ENCODE results near the gene ROPN1L.
"Not testable (repeated sequence)": the region's sequence is repeated elsewhere in the genome, so short reads cannot be mapped to it uniquely, and the experiment has no call there.

Gene ROPN1L

DNA sequence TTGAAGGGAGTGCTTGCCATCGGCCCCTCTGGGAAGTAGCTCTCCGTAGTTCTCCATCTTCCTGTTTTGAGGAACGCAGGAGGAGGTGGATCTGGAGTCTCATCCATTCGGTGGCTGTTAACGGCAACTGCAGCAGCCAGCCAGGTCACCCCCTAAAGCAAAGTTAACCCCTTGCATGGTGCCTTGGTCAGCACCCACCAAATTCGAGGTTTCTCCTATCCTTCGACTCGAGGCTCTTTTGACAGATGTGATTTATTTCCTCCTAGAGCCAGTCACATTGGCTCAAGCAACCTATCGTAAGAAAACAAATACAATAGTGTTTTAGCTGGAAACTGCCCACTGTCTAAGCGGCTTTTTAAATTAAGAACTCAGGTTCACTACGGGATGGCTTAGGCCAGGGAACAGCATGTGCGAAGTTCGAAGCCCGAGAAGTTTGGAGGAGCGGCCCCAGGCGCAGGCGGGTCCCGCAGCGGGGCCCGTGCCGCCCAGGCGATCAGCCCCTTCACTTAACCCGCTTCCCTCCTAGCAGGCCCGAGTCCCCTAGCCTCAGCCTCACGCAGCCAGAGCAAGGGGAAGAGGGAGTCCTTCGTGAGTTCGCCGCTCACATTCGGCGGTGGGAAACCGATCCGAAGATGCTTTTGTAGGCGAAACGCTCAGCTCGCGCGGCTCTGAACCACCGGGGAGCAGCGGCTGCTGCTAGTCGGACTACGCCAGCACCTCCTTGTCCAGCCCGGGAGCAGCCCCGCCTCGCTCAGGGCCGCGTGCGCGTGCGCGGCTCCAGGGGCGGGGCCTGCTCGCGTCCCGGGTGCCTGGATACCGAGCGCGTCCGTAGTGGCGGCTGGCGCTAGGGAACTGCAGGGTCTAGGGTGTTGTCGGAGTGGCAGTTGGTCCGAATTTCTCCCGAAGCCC is at the start of gene ROPN1L:
Gene ROPN1L (plus strand): TSS at position 797 of the 909 bp plus-strand sequence. CDS start 289 bp downstream, outside the sequence.
- peak; percentile 99 for DNase-seq

- DNase-seq = not testable (repeated sequence)
These were observed 48.9 kb upstream of the ROPN1L start for GRCh38 chr5:10392567-10393328.

- DNase-seq = no peak
These were observed 48.2 kb upstream of the ROPN1L start for GRCh38 chr5:10393491-10393890.

DNA sequence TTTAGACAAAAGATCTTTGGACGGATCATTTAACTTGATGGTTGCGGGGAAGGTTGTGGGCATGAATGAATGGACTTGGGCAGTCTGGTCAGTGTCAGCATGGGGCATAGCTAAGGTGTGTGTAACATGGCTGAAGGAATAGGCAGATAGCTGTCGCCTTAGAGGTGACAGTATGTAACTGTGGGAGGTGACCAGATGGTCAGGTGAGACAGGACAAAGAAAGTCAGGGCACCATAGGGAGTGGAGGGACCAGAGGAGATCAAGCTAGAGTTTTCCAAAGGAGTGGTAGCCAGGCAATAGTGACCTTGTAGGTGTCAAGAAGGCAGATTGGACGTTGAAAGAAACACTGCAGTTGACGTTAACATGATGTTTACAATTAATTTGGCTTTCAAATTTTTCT is 45.1 kb upstream of the ROPN1L start:
- no peak for DNase-seq

GRCh38 chr5:10399839-10400238 is 41.8 kb upstream of the ROPN1L start:
- no peak for DNase-seq

- no peak for DNase-seq
These were observed 41.3 kb upstream of the ROPN1L start for GRCh38 chr5:10400411-10400810.

DNA sequence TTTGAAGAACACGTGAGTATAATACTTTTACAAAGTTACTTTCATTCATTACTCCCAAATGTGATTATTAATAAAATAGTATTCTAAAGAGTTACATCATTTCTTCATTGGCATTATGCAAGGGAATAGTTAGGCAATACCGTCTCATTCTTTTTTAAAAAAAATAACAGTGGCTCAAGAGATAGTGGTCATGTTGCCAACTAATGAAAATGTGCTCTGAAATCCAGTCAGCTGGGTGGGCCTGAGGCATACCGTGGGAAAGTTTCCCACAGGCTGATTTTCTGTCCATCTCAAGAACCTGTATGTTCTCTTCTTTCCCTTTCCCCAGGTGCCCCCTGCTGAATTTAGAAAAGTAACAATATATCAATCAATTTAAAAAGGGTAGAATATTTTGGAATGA is 40.8 kb upstream of the ROPN1L start:
- DNase-seq = no peak

DNA sequence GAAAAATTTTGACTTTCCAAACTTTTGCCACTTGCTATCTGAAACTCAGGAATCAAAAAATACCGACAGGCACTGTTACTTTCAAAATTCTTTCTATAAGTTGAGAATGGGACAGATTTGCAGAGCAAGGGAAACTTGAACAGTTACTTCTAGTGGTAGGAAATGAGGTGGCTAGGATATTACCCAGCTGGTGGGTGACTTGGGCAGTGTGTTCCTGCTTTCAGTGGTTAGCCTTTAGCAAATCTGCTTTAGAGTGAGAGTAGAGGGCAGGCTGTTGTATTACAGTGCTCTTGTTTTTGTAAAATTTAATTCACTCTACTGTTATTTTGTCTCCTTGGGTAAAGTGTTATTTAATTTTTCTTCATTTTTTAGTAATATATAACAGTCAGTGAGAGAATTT is 40.2 kb upstream of the ROPN1L start:
- no peak for DNase-seq

- DNase-seq = no peak
These were observed 37.9 kb upstream of the ROPN1L start for GRCh38 chr5:10403829-10404228.

DNA sequence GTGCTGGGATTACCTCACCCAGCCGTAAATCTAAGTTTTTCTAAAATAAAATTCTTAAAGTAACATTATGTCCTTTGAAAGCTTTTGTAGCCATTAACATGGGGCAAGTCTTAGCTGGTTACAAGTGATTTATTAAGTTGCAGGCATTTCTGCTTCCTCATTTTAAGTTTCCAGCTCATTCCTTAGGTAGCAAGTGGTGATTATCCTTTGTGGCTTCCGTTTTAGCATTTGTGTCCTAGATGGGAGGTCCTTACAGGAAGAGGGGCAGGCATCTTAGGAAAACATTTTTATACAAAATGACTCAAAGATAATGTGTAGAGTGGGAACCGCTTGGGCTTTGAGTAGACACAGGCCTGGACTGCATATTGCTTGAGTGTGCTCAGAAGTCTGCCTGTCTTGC is 35.0 kb upstream of the ROPN1L start:
- no peak for DNase-seq

GRCh38 chr5:10409504-10409903 is 32.2 kb upstream of the ROPN1L start:
- DNase-seq = no peak

DNA sequence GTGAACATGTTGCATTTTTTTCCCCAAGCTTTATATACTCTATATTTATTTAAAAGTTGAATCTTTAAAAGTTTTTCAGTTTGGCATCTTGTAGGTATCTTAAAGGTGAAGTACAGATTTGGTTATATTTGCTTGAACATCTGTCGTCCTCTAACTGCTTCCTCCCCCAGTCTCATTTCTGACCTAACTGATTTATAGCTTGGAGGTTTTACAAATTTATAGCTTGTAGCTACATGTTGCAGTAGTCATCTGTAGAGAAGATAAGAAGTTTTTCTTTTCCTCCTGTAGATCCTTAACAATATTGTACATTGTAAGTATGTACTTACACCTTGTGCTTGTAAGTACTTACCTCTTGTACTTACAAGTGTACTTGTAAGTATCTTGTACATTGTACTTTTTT is 31.0 kb upstream of the ROPN1L start:
- DNase-seq = no peak

DNA sequence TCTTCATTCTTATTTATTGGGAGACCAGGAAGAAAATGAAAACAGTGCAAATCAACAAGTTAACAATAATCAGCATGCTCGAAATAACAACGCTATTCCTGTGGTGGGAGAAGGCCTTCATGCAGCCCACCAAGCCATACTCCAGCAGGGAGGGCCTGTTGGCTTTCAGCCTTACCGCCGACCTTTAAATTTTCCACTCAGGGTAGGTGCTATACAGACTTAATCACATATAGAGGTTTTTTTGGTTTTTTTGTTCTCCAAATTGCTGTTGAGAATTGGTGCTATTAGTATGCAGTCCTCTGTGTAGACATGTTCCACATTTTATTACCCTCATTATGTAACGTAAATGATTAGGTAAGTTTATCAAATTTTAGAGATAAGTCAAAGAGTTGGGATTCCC is 30.3 kb upstream of the ROPN1L start:
- no peak for DNase-seq

DNA sequence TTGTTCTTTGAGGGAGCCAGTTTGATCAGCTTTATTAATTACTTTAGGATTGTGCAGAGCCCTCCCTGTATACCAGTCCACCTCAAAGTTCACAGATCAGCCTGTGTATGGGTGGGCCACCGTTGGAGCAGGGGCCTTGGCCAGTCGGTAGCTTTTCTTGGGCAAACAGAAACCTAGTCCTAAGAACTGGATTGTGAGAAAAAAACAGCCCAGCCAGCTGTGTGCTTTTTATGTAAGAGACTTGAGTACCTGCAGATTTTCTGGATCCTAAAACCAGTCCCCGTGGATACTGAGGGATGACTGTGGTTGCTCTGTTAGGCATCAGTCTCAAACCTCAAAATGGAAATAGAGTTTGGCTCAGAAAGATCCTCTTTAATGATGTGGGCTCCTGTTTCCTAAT is 24.8 kb upstream of the ROPN1L start:
- DNase-seq = no peak

DNA sequence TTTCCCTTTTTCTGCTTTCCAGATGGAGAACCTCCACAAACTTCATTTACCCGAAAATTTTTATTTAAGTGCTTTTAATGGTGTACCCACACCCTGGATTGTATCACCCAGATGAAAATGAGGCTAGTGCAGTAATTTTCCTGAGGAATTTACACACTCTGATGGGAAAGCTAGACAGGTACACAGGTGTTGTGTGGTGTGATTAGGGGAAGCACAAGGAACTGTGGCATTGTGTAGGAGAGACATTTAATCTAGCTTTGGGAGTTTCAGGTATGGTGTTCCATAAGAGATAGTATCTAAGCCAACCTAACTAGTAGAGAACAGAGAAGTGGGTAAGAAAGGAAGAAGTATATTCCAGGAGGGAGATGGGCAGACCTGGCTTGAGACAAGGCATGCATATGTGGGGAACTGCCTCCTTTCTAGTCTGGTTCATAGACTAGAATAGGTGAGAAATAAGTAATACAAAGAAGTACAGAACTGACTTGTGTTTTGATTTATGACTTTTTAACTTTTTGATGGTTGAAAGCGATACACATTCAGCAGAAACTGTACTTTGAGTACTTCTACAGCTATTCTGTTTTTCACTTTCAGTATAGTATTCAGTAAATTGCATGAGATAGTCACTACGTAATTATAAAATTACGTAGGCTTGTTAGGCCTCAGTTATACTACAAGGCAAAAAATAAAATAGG is 22.9 kb upstream of the ROPN1L start:
- no peak for DNase-seq

GRCh38 chr5:10420468-10420867 is 21.2 kb upstream of the ROPN1L start:
- DNase-seq = no peak

DNA sequence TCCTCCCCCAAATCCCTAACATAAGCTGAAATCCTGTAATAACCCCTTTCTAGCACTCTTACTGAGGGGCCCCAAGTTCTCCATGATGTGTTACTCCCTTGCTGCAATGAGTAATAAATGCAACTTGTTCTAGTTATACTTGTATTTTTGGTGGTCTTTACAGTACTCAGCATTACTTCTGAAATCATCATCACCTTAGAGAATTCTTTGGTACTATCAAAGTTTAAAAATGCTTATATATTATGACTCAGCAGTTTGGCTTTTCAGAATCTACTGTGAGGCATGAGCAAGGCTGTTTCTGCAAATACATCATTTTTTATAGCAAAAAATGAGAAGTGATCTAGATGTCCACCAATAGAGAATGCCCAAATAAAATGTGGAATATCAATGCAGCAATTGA is 20.7 kb upstream of the ROPN1L start:
- no peak for DNase-seq

GRCh38 chr5:10421896-10422691 is 19.6 kb upstream of the ROPN1L start:
- no peak for DNase-seq

- DNase-seq = no peak
These were observed 18.7 kb upstream of the ROPN1L start for GRCh38 chr5:10423022-10423421.

GRCh38 chr5:10424124-10424731 is 17.5 kb upstream of the ROPN1L start:
- DNase-seq = peak; percentile 47

DNA sequence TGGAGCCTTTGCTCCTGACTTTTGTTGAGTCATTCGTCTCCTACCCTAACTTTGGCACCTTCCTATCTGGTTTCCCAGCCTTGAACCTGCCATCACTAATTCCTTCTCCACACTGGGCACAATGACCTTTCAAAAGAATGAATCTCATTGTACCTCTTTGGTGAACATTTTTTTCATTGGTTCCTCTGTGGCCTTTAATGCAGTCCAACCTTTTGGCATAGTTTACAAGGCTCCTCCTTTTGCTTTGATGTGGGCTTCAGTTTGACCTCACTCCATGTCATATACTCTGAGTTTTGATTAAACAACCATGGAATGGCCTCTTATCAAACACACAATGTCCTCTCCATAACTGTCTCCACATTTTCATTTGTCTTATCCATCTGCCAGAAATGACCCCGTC is 14.5 kb upstream of the ROPN1L start:
- DNase-seq = no peak

DNA sequence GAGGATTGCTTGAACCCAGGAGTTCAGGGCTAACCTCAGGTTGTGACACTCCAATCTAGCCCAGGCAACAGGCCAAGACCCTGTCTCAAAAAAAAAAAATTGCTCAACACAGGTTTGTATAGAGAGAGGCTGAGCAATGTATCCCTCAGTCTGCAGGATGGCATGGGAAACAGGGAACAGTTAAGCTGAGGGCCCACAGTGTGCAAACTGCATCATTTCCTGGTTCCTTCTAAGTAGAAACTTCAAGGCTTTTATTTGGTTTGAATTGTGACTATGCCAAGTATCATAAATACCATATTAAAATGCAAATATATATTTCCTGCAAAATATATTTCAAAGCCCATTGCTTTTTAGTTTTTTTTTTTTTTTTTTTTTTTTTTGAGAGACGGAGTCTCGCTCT is 13.7 kb upstream of the ROPN1L start:
- no peak for DNase-seq

Measured in retina (tissue), 1 donor.